GM18499 (cell line): ENCODE data around the gene RCN1.
"Not testable (repeated sequence)": the region's sequence is repeated elsewhere in the genome, so short reads cannot be mapped to it uniquely, and the experiment has no call there.

Experiments used
- ATAC-seq: cut with Tn5 transposase; IDR thresholded peaks from one replicate; pipeline ENCODE4 v1.9.1; 2021; ENCODE audit warnings: moderate number of reproducible peaks; ENCODE audit not compliant: insufficient read depth, unreplicated experiment

Gene RCN1

GRCh38 chr11:32090545-32091370 lies at the start of gene RCN1:
Gene RCN1 (plus strand): TSS chr11:32091074. CDS start chr11:32091197, 123 bp downstream.
- ATAC-seq, result no peak

DNA sequence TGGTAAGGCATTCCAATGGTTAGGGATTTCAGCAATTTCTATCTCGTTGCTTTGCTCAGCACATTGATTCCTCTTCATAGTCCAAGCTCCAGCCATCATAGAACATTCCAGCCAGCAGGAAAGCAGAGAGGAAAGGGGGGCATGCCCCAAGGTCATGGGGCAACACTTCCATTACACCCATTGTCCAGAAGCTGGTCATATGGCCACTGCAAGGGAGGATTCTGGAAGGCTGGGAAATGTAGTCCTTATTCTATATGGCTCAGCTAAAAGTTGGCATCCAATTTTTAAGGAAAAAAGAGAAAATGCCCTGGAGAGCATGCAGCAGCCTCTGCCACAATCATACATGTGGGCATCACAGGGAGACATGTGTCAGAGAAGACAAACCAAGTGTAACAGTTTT lies 47.1 kb upstream of the RCN1 start:
- ATAC-seq, result no peak

DNA sequence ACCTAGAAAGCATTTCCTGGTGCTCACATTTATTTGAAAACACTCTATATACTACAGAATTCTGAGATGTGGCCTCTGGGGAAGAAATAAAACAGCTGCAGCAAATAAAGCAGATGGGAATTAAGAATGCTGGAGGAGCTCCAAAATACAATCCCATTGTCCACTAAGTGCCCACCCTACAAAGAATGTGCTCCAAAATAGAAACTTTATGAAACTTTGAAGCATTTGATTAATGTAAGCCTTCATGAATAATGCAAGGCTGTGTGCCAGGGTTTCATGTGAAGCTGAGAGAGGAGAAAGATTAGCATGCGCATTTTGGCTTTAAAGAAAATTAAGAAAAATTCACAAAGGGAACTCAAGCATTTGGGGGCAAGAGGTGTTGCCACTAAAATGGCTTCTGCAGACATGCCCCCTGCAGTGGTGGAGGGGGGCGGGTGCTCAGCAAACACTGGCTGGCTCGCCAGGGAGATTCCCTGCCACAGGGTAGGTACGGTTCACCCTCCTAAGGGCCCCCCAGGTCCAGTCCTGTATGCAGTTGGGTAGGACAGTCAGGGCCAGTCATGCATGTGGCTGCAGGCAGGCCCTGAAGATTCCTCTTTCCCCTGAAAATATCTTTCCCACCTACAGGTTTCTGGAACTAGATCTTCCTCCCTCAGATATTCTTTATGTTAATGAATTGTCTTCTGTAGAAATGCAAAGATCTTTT lies 46.6 kb upstream of the RCN1 start:
- no peak for ATAC-seq

DNA sequence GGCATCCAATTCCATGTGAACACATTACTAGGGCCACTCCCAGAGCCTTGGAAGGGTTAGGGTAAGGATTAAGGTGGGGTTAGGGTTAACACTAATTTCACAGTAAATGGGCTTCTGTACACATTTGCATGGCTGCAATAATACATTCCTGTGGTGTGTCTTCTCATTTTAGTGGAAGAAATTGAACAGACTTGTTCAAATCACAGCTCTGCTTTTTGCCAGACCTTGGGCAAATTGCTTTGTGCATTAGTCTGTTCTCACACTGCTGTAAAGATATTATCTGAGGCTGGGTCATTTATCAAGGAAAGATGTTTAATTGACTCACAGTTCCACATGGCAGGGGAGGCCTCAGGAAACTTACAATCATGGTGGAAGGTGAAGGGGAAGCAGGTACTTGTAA lies 45.4 kb upstream of the RCN1 start:
- no peak for ATAC-seq

GRCh38 chr11:32050264-32050663 lies 40.6 kb upstream of the RCN1 start:
- no peak for ATAC-seq

GRCh38 chr11:32052215-32052614 lies 38.7 kb upstream of the RCN1 start:
- ATAC-seq, result no peak

- ATAC-seq, result no peak
Observed at GRCh38 chr11:32053151-32053888, 37.6 kb upstream of the RCN1 start.

- no peak for ATAC-seq
Observed at GRCh38 chr11:32055861-32056260, 35.0 kb upstream of the RCN1 start.

GRCh38 chr11:32056438-32056837 lies 34.4 kb upstream of the RCN1 start:
- ATAC-seq, result no peak

- ATAC-seq, result no peak
Observed at GRCh38 chr11:32059686-32060462, 31.0 kb upstream of the RCN1 start.

DNA sequence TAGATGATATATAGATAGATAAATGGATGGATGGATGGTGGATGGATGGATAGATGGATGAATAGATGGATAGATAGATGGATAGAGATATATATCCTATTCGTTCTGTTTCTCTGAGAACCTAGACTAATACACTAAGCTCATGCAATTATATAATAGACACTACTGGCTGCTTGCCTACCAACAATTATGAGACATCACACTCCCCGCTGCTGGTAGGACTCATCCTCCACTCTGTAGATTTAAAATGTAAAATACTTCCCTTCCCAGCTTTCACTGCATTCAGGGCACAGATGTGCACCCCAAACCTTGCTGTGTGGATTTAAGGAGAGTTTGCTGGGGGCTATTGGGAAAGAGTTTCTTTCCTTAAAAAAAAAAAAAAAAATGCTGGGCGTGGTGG lies 28.3 kb upstream of the RCN1 start:
- ATAC-seq, result no peak

- not testable (repeated sequence) for ATAC-seq
Observed at GRCh38 chr11:32063031-32063430, 27.8 kb upstream of the RCN1 start.

DNA sequence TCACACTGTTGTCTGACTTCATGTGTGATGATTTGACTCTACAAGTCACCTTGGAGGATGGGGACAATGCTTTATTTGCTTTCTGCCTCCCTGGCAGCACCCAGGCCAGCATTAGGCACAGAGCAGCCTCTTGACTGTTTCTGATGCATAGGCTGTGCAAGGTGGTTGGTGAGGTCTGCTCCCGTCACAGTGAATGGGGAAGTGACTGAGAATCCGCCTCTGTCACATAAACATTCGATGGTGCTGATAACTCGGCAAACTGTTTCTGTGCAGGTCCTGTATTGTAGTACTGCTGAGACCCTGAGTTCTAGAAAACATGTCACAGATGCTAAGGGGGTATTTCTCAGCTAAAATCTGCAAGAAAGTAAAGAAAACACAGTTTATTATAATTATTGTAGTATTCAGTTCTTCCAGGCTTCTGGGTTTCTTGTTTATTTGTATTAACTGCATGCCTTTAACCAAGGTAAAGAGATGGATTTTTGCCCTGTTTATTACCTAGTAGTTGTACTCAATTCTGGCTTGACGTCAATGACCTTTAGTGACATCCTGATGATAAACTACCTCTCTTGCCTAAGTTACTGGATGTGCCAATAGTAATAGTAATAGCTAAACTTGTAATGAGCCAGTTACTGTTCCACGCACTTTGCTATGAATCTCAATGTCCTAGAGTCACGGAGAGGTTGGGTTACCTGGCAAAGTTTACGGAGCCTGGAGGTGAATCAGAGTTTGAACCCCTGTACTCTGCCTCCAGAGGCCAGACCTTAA lies 24.8 kb upstream of the RCN1 start:
- no peak for ATAC-seq

DNA sequence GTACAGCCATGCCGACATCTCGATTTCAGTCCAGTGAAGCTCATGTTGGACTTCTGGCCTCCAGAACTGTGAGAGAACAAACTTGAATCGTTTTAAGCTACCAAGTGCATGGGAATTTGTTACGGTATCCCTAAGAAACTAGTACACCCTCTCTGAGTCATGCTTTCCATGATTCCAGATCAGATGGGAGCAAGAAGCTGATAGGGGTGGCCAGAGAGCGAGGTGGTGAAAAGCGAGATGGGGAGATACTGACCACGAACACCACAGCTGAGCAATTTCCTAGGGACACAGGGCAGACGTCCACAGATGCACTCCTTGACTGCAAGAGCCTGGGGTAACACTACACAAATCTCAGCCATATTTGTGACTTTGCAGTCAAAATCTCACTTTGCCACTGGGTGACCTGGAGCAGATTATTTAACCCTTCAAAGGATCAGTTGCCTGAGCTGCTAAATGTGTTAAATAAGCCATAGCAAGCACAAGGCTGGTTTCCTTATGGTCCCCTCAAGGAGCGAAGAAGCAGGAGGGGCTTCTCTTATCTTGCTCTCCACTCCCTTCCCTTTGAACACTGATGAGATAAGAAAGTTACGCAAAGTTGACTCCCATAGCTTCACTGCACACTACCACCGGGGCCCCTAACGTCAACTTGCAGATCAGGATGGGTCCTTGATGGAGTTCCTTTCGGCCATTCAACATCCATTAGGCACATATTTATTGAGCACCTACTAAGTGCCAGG lies 22.6 kb upstream of the RCN1 start:
- ATAC-seq, result no peak

DNA sequence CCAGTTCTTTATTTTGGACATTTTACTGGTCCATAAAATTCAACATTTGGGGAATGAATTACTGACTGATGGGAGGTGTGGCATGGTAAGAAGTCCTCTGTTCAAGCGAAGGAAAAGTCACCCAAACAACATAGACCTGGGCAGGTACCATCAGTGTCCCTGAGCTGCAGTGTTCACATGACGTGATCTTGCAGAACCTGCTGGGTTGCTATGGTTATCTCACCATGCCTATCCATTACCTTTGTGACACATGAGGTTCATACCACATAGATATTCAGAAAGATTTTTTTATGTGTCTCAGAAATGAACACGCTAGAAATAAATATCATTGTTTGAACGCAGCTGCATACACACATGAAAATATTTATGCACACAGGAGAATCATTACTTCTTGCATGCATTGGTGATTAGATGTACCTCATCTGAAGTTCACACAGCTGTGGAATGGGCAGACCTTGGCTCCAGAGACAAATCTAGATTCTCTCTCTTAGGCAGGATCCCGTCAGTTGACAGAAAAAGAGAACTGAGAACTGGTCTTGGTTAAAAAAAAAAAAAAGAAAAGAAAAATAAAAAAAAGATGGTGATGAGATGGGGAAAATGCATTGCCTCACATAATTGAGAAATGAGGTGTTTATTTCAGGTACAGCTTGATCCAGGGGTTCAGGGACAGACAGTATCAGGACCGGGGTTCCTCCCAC lies 21.4 kb upstream of the RCN1 start:
- peak; percentile 54 for ATAC-seq

DNA sequence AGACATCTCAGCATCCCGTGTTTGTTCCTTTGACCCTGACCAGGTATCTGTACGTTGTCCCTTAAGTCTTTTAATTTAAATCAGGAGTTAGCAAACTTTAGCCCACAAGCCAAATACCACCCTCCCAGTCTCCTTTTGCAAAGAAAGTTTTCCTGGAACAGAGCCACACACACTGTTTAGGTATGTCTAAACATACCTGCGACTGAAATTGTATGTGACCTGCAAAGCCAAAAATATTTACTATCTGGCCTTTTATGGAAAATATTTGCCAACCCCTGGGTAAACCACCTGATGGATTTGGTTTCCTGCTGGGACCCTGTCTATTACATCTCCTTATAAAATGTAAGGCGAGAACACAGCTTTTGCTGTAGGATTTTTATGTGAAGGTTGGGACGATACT lies 20.2 kb upstream of the RCN1 start:
- no peak for ATAC-seq

- no peak for ATAC-seq
Observed at GRCh38 chr11:32071811-32072210, 19.1 kb upstream of the RCN1 start.

DNA sequence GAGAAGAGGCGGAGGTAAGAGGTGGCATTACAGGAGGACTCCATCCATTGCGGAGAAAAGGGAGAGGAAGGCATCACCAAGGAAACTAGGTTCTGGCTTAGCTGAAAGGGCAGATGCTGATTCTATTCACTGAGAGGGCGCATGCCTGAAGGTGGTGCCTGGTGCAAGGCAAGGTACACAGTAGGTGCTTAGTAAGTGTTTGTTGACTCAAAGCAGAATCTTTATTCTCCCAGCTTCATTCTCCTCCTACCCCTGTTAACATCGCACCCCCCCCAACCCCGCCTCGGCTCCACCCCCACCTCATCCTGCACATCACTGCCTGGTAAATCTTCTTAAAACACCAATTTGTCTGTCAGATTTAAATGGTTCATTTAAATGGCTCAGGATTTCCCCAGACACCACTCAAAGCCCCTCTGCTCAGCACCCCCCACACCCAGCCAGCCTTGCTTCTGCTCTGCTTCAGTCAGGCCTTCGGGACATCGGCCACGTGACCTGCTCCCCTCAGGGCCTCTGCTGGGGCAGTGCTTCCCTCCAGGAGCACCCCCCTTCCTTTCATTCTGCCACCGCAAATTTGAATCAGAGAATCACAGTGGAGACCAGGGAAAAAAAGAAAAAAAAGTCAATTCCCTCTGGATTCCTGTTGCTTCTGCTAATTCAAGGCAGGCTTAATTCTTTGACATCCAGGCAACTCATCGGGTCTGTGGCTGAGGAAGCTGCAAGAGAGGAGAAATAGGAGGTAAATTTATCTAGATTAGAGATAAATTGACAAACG lies 17.8 kb upstream of the RCN1 start:
- no peak for ATAC-seq
